Mucosa of gallbladder (tissue), 1 donor: Measurements from ENCODE around the gene SCN5A. TPM values are rescaled to one million over a fixed set of nuclear protein-coding genes. Genes with fewer than 3 reads are reported as not detected.

Experiments
- DNase-seq: peaks from one replicate; pipeline ENCODE4 v3.0.0-alpha.2; 2020; ENCODE audit warnings: low spot score
- total RNA-seq: library from RNA; stranded (reverse); gene quantifications from one replicate; pipeline ENCODE4 v1.2.1, GENCODE V29; 2021
- donor health status: DM: no; HTN: no; CAD: no.

SCN5A gene
- total RNA-seq, 1 donor from 2014 or later = 0.20 TPM

- no peak for DNase-seq
These were observed 25.9 kb downstream of the SCN5A start for GRCh38 chr3:38623539-38623938.

- DNase-seq = no peak
These were observed 27.2 kb downstream of the SCN5A start for GRCh38 chr3:38622336-38622735.

GRCh38 chr3:38620236-38620635, 29.3 kb downstream of the SCN5A start:
- no peak for DNase-seq

GRCh38 chr3:38618343-38618742, 31.1 kb downstream of the SCN5A start:
- DNase-seq = no peak

- DNase-seq = no peak
These were observed 31.9 kb downstream of the SCN5A start for GRCh38 chr3:38617586-38617985.

GRCh38 chr3:38617137-38617536, 32.4 kb downstream of the SCN5A start:
- DNase-seq = no peak

- no peak for DNase-seq
These were observed 32.8 kb downstream of the SCN5A start for GRCh38 chr3:38616658-38617057.

GRCh38 chr3:38616111-38616510, 33.4 kb downstream of the SCN5A start:
- DNase-seq = no peak

GRCh38 chr3:38614651-38615352, 34.7 kb downstream of the SCN5A start:
- no peak for DNase-seq

GRCh38 chr3:38614091-38614490, 35.4 kb downstream of the SCN5A start:
- DNase-seq = no peak

GRCh38 chr3:38613426-38613825, 36.1 kb downstream of the SCN5A start:
- DNase-seq = no peak

GRCh38 chr3:38611866-38612265, 37.6 kb downstream of the SCN5A start:
- no peak for DNase-seq

GRCh38 chr3:38610934-38611333, 38.6 kb downstream of the SCN5A start:
- DNase-seq = no peak

GRCh38 chr3:38610436-38610835, 39.1 kb downstream of the SCN5A start:
- DNase-seq = no peak

GRCh38 chr3:38609386-38610111, 39.9 kb downstream of the SCN5A start:
- no peak for DNase-seq

- no peak for DNase-seq
These were observed 40.5 kb downstream of the SCN5A start for GRCh38 chr3:38608961-38609360.

GRCh38 chr3:38608086-38608775, 41.3 kb downstream of the SCN5A start:
- no peak for DNase-seq

- no peak for DNase-seq
These were observed 42.9 kb downstream of the SCN5A start for GRCh38 chr3:38606561-38606960.

GRCh38 chr3:38605981-38606380, 43.5 kb downstream of the SCN5A start:
- no peak for DNase-seq

- DNase-seq = no peak
These were observed 45.2 kb downstream of the SCN5A start for GRCh38 chr3:38604246-38604645.

- no peak for DNase-seq
These were observed 45.8 kb downstream of the SCN5A start for GRCh38 chr3:38603731-38604131.

- DNase-seq = no peak
These were observed 46.8 kb downstream of the SCN5A start for GRCh38 chr3:38602576-38603250.
